Glutamatergic neuron (in vitro differentiated cells): ENCODE data around the gene SIM1. TPM values are rescaled to one million over a fixed set of nuclear protein-coding genes. Genes with fewer than 3 reads are reported as not detected.

Experiments
- DNase-seq: peaks from one replicate; pipeline ENCODE4 v3.0.0; 2022
- H3K27ac Mint-ChIP-seq: one replicate; pipeline ENCODE4 v1.8.0; 2020; ENCODE audit warnings: mild to moderate bottlenecking, mixed read lengths, inconsistent platforms; ENCODE audit not compliant: unreplicated experiment
- H3K27me3 Mint-ChIP-seq: one replicate; pipeline ENCODE4 v1.8.0; 2020; ENCODE audit warnings: mild to moderate bottlenecking, moderate library complexity, mixed read lengths, inconsistent platforms; ENCODE audit not compliant: unreplicated experiment
- H3K36me3 Mint-ChIP-seq: one replicate; pipeline ENCODE4 v1.8.0; 2020; ENCODE audit warnings: mild to moderate bottlenecking, mixed read lengths, inconsistent platforms; ENCODE audit not compliant: unreplicated experiment
- H3K4me1 Mint-ChIP-seq: one replicate; pipeline ENCODE4 v1.8.0; 2020; ENCODE audit warnings: mild to moderate bottlenecking, low read depth, mixed read lengths, inconsistent platforms; ENCODE audit not compliant: unreplicated experiment
- H3K4me3 Mint-ChIP-seq: one replicate; pipeline ENCODE4 v1.8.0; 2020; ENCODE audit warnings: mild to moderate bottlenecking, mixed read lengths, inconsistent platforms; ENCODE audit not compliant: unreplicated experiment
- H3K9me3 Mint-ChIP-seq: one replicate; pipeline ENCODE4 v1.8.0; 2020; ENCODE audit warnings: mild to moderate bottlenecking, moderate library complexity, mixed read lengths, inconsistent platforms; ENCODE audit not compliant: unreplicated experiment
- CTCF ChIP-seq: fragments of 200-600 bp; sonication (generic); IDR thresholded peaks from one replicate; pipeline ENCODE4 v1.5.0; 2021; ENCODE audit not compliant: partially characterized antibody, unreplicated experiment
- total RNA-seq: library from RNA; stranded (reverse); fragmentation: NEBNext Ultra II Directional; extraction: Animal tissue kit (Norgen Biotek cat#: 25700); gene quantifications from one replicate; pipeline ENCODE4 v1.2.1, GENCODE V29; 2021; ENCODE audit not compliant: unreplicated experiment

Gene SIM1
- total RNA-seq, 1 donor from 2014 or later = 49.8 TPM

GRCh38 chr6:100344321-100344720 lies 120.4 kb downstream of the SIM1 start:
- H3K4me1 Mint-ChIP-seq = peaks cover 28% of the 10 kb centered on the region
- no peak for TF ChIP-seq CTCF
- H3K27ac Mint-ChIP-seq = no peak overlapping the region
- no peaks in the 10 kb centered on the region for H3K27me3 Mint-ChIP-seq
- no peak overlapping the region for H3K4me3 Mint-ChIP-seq
- no peaks in the 10 kb centered on the region for H3K36me3 Mint-ChIP-seq
- no peak for DNase-seq
- no peaks in the 10 kb centered on the region for H3K9me3 Mint-ChIP-seq

GRCh38 chr6:100343316-100344077 lies 121.2 kb downstream of the SIM1 start:
- Mint-ChIP-seq H3K4me1 (peaks cover 22% of the 10 kb centered on the region), H3K27me3 (no peaks in the 10 kb centered on the region), H3K27ac (no peak overlapping the region), H3K36me3 (no peaks in the 10 kb centered on the region), H3K9me3 (no peaks in the 10 kb centered on the region), H3K4me3 (no peak overlapping the region)
- DNase-seq = no peak
- TF ChIP-seq CTCF = no peak

GRCh38 chr6:100342830-100343229 lies 121.9 kb downstream of the SIM1 start:
- TF ChIP-seq CTCF = no peak

GRCh38 chr6:100339574-100340255 lies 125.0 kb downstream of the SIM1 start:
- H3K4me3 Mint-ChIP-seq = no peak overlapping the region
- H3K27me3 Mint-ChIP-seq = peaks cover 2% of the 10 kb centered on the region
- peaks cover 19% of the 10 kb centered on the region for H3K4me1 Mint-ChIP-seq
- no peak overlapping the region for H3K27ac Mint-ChIP-seq
- TF ChIP-seq CTCF = no peak
- DNase-seq = no peak
- no peaks in the 10 kb centered on the region for H3K9me3 Mint-ChIP-seq
- H3K36me3 Mint-ChIP-seq = no peaks in the 10 kb centered on the region

More at GRCh38 chr6:100342830-100343229, 121.9 kb downstream of the SIM1 start:
- Mint-ChIP-seq H3K27ac (no peak overlapping the region), H3K9me3 (no peaks in the 10 kb centered on the region), H3K4me1 (peaks cover 21% of the 10 kb centered on the region), H3K36me3 (no peaks in the 10 kb centered on the region), H3K27me3 (no peaks in the 10 kb centered on the region), H3K4me3 (no peak overlapping the region)
- DNase-seq = no peak

GRCh38 chr6:100338090-100338489 lies 126.6 kb downstream of the SIM1 start:
- DNase-seq = no peak
- no peak for TF ChIP-seq CTCF
- Mint-ChIP-seq H3K36me3 (no peaks in the 10 kb centered on the region), H3K27ac (no peak overlapping the region), H3K4me3 (no peak overlapping the region), H3K27me3 (peaks cover 2% of the 10 kb centered on the region), H3K4me1 (peaks cover 9% of the 10 kb centered on the region), H3K9me3 (peaks cover 1% of the 10 kb centered on the region)
